ENCODE measurements around the gene GDF7.

GDF7 gene

DNA sequence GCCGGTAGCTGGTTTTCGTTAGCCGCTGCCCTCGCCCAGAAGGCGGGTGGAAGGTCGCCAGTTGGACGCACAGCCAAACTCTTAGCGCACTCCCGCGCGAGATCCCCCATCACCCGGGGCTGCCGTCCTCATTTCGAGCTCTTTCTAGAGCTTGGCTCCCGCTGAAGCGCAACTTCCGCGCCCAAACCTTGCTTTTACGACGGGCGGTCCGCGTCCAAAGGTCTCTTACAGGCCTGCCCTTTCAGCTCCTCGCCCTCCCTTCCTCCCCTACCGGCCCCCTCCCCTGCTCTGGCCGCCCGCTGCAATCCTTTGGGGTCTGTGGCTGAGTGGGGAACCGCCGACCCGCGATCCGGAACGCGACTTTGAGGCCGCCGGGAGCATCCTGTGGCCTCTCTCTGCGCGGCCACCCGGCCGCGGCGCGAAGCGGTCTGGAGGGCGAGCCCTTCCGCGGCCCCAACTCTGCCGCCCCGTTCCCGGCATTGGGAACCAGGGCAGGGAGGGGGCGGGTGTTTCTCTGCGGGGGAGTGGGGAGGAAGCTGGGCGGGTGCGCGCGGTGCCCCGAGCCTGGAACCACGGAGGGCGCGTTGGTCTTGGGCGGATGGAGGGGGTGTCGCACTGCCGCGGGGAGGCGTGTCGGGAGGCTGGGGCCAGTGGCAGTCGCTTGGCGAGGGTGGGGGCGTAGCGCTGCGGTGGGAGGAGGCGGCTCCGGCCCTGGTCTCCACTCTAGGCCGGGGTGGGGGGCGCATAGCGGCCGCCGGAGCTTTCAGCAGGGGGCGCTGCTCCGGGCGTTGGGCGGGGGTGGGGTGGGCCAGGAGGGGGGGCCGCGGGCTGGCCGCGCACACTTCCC lies at the start of gene GDF7:
Gene GDF7 (plus strand): TSS at position 841 of the 847 bp plus-strand sequence. CDS start 96 bp downstream, outside the sequence.
- DNase-seq (ENCODE audit: low spot score) = no peak

- no peak for DNase-seq (ENCODE audit: low spot score)
These were observed 49.0 kb upstream of the GDF7 start for GRCh38 chr2:20617892-20618467.

- no peak for DNase-seq (ENCODE audit: low spot score)
These were observed 48.5 kb upstream of the GDF7 start for GRCh38 chr2:20618468-20618885.

GRCh38 chr2:20618886-20619521 lies 47.9 kb upstream of the GDF7 start:
- no peak for DNase-seq (ENCODE audit: low spot score)

DNA sequence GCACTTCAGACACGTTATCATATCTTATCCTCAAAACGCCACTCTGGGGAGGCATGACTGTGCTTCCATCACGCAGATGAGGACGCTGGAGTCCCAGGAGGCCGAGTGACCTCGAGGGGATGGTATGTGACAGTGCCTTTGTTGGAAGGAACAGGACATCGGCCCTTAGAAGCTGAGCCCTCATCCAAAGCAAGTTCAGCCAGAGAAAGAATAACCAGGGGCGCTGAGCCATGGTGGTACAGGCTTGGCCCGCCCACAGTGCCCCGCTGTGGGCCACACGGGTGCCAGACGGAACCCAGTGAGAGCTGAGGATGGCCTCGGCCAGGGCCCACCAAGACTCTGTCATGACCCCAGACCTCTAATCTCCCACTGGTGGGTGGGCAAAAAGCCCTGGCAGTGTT lies 47.3 kb upstream of the GDF7 start:
- DNase-seq (ENCODE audit: low spot score) = no peak

DNA sequence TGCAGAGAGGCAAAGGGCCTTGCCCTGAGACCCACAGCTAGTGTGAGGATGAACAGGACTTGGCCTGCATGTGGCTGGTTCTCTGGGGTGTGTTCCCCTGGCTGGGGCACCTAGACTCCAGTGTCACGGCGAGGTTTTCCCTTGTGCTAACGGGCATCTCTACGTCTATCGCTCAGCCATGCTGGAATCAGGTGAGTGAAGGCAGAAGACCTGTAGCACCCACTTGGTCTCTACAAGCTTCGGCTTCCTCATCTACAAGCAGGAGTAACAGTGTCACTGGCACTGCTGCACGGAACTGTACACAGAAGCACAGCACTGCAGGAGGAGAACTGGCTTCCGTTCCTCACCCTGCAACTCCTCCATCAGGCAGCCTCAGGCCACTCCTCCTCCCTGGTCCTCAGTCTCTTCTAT lies 46.7 kb upstream of the GDF7 start:
- DNase-seq (ENCODE audit: low spot score) = no peak

- DNase-seq (ENCODE audit: low spot score) = no peak
These were observed 46.1 kb upstream of the GDF7 start for GRCh38 chr2:20620696-20621365.

DNA sequence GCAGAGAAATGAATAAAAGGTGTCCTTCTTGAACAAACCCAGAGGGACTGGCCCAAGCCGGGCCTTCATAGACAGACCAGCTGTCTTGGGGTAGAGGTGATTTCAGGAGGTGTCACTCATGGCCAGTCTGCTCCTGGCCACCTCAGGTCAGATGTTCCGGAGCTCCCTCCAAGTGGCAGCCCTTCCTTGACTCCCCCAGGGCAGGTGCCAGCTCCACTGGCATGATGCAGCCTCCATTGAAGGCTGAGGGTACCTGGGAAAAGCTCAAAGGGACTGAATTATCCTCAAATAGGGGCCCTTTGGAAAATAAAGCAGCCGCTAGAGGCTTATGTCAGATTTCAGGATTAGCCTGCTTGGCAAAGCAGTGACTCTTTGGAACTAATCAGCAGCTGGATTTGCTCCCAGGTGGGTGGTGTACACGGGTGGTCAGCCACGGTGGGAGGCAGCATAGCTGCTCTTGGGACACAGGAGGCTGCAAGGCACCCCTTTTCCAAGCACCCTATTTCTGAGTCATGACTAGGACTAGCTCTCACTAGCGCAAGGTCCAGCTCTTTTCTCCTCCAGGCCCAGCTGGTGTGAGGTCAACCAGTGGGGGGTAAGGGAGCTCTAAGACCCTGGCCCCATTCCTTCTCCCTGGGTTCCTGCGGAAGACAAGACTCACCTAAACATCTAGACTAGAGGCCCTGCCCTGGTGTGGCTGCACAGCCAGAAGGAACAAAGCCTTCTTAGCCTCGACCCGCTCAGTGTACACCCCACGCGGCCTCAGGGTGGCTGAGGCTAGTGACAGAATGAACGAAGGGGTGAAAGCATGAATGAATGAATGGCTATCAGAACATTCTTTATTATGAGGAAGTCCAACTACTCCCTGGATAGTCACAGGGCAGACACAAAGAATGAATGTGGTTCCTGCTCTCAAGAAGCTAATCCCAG lies 45.3 kb upstream of the GDF7 start:
- no peak for DNase-seq (ENCODE audit: low spot score)

- DNase-seq (ENCODE audit: low spot score) = no peak
These were observed 44.7 kb upstream of the GDF7 start for GRCh38 chr2:20622296-20622686.

DNA sequence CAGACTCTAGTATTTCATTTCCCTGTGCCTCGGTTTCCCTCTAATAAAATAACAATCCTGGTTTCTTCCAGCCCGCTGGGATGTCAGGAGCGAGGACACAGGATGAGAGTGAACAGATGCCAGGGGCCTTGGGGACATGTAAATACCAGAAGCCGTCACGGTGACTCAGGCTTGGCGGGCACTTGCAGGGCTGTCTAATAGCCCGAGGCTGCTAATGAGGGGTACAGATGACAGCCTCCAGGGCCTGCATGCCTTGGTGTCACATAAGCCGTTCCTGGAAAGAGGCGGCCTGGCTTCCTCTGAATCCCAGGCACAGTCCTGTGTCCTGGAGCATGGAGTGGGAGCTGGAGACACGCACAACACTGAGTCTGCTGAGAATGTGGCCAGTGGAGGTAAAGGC lies 44.2 kb upstream of the GDF7 start:
- DNase-seq (ENCODE audit: low spot score) = no peak

DNA sequence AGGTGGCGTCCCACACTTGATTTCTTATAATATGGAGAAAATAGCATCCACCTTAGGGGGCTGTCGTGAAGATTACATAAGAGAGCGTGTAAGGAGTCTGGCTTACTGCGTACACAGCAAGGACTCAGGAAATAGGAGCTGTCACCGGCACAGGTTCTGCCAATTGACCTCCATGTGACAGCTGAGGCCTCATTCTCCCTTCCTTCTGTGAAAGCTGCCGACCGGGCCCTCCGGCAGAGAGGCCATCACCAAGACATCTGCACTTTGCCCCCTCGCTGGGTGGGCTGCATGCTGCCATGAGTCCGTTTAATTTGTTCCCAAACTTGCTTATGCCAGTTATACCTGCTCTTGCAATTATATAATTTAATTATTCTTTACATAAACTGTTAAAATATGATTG lies 43.7 kb upstream of the GDF7 start:
- no peak for DNase-seq (ENCODE audit: low spot score)

DNA sequence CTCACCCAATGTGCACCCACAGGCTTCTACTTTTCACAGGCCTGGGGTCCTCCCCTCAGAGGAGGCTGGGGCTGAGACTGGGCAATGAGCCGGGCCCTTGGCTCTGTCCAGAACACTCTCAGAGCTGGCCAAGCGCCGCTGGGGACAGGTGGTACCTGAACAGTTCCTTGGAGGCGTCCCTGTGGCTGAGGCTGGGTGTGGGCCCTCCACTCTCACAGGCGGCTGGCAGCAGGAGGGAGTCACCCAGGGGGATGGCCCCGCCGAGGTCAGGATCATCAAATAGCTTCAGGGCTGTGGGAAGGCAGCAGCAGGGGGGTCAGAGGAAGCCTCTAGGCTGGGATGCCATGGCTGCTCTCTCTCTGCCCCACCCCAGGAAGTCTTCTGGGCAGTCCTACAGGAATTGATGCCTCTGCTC lies 43.2 kb upstream of the GDF7 start:
- no peak for DNase-seq (ENCODE audit: low spot score)

GRCh38 chr2:20624156-20624883 lies 42.6 kb upstream of the GDF7 start:
- no peak for DNase-seq (ENCODE audit: low spot score)

GRCh38 chr2:20624884-20625485 lies 42.0 kb upstream of the GDF7 start:
- no peak for DNase-seq (ENCODE audit: low spot score)

- no peak for DNase-seq (ENCODE audit: low spot score)
These were observed 41.2 kb upstream of the GDF7 start for GRCh38 chr2:20625491-20626391.

- no peak for DNase-seq (ENCODE audit: low spot score)
These were observed 40.6 kb upstream of the GDF7 start for GRCh38 chr2:20626392-20626697.

- no peak for DNase-seq (ENCODE audit: low spot score)
These were observed 40.0 kb upstream of the GDF7 start for GRCh38 chr2:20626698-20627513.

DNA sequence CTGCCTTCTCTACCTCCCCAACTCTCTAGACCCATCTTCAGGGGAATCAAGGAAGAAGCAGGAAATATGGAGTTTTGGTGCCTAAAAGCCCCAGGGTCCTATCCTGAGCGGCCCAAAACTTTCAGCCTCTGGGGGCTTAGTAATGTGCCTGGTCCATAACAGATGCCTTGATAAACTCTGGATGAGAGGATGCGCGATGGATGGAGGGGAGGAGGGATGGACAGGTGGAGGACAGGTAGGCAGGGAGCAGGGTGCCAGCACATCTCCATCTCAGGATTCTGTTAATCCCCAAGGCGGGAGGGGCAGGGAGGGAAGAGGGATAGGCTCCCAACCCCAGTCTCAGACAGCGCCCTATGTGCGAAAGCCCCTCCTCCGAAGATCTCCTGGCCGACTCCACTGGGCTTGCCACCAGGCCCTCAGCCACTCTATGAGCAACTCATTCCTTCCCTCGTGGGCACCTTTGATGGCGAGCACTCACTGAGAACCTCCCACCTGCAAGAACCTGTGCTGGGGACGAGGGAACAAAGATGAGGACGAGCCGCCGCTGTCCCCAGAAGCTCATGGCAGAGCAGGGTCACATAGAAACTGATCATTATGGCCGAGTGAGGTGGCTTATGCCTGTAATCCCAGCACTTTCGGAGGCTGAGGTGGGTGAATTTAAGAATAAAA lies 39.1 kb upstream of the GDF7 start:
- no peak for DNase-seq (ENCODE audit: low spot score)
